ENCODE results near the gene SOCS3.

The SOCS3 gene

DNA sequence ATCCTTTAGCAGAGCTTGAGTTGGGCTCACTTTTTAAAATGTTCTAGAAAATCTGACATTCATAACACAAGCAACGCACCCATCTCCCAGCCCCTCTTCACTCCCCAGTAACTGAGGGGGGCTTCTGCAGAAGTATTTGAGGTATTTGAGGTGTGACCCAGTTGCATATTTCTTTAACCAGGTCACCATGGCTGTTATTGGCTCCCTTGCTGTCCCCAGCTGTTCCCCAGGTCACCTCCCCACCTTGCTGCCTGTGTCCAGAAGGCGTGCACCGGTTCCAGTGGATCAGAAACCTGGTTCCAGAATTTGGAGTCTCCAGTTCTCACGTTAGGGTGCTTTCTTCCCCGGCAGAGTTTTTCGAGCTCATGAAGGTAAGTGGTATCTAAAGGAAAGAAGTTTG is 32.4 kb upstream of the SOCS3 start:
- no peak for DNase-seq
- intact Hi-C loops (cut with DNase I): no loop called here

DNA sequence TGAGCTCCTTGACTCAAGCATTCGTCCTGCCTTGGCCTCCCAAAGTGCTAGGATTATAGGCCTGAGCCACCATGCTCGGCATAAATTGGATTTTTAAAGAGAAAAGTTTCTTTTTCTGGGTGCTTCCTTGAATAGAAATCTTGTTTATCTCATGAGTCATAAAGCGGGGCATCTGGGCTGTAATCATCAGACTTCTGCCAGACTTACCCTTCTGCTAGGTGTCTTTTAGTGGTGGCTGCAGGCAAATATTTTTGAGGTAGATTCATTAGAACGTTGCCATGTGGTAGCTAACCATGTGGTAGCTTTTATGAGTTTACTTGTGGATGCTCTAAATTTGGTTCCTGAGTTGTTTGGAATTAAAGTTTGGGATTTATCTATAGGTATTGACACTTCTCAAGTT is 32.0 kb upstream of the SOCS3 start:
- no peak for DNase-seq
- intact Hi-C loops (cut with DNase I): no loop called here

DNA sequence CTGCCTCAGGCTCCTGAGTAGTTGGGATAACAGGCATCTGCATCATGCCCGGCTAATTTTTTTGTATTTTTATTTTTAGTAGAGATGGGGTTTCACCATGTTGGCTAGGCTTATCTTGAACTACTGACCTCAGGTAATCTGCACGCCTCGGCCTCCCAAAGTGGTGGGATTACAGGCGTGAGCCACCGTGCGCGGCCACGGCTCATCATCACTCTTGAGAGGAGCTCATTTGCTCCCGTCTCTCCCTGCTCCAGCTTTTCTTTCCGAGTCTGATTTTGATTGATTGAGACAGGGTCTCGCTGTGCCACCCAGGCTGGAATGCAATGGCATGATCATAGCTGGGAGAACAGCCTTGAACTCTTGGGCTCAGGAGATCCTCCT is 31.2 kb upstream of the SOCS3 start:
- DNase-seq: no peak
- intact Hi-C loops (cut with DNase I): no loop called here

DNA sequence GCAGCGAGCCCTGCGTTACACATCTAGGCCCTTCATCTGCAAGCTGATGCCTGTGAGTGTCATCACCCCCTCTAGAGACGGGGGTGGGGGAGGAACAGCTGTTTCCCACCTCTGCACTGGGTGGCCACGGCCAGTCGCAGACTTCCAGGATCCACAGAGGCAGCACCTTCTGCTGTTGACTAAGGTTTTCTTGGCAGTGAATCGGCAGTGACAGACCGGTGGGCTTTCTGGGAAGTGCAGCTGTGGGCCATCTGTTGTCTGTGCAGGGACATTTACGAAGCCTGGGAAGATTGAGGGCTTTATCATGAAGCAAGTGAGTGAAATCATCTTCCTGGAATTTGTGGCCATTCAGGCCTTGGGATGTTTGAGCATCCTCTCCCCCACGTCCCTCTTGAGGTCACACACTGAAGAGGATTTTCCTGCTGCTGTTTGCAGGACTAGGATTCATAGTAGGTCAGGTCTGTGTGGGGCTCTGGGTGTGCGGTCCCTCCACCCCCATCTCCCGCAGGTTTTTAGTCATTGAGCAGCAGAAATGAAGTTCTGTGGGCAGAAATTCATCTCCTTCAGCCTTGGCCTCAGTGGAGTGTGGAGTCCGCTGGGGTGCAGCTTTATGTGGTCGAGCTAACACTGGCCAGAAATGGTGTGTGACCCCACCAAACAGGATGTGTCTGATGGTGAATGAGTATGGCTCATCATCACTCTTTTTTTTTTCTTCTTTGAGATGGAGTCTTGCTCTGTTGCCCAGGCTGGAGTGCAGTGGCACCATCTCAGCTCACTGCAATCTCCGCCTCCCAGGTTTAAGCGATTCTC is 30.6 kb upstream of the SOCS3 start:
- intact Hi-C loops (cut with DNase I): no loop called here
- DNase-seq: no peak

DNA sequence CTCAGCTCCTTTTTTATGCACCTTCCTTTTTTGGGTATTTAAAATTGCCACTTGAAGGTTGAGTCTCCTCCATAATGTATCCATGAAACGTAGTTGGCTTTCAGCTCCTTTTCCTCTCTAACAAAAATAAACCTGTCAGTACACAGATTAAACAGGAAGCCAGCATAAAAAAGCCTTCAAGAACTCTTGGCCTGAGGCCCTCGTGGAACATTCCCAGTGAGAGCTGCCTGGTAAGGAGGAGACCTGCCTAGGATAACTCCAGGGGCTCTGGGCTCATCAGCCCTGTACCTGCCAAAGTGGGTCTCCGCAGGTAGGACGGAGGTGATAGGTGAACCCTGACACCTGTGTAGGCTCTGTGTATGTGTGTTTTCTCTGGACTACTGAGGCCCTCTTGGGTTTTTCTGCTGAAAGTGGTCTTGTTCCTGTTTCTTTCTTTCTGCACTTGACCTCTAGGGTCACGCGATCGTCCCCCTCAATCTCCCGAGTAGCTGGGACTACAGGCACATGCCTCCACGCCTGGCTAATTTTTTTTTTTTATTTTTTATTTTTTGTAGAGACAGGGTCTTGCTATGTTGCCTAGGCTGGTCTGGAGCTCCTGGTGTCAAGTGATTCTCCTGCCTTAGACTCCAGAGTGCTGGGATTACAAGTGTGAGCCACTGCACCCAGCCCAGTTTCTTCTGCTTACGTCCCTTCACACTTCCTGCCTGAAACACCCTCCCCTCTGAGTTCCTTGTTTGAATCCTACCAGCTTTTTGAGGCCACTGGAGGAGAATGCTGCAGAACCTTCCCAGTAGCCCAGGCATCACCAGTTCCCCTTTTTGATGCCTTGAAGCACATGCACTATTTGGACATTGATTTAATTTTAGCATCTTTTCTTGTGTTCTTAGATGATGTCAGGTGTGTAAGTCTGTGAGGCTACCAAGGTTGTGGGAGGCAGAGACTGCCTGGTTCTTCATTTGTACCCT is 28.4 kb upstream of the SOCS3 start:
- peak in 13 of 42 donors; percentile 18 to 53 (median 28) for DNase-seq
- intact Hi-C loops (cut with DNase I): no loop called here

DNA sequence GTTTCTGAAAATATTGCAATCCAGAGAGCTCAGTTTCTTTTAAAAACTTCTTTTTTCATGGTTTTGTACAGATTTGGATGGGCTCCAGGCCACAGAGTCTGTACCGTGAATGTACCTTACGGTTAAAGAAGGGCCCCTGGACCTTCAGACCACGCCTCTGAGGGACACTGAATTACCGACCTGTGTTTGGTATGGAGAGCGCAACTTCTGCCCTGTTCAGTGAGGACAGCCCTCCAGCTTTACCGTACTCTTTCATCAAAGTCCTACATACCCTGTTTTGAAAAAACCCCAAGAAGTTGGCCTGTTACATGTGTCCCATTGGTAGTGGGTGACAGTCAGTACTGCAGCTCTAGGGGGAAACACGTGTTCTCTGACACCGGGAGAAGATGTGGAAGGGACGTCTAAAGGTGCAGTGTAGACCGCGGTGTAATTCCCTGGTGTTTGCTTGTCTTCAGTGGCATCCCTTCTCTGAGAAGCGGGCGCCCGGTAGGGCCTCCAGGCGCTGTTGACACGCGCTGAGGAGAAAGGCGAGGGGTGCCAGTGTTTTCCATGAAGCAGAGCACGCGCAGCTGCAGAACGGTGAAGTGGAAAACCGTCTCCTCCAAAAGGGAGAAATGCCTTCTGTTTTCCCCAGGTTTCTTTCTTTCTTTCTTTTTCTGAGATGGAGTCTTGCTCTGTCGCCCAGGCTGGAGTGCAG is 24.8 kb upstream of the SOCS3 start:
- no peak for DNase-seq
- intact Hi-C loops (cut with DNase I): no loop called here

DNA sequence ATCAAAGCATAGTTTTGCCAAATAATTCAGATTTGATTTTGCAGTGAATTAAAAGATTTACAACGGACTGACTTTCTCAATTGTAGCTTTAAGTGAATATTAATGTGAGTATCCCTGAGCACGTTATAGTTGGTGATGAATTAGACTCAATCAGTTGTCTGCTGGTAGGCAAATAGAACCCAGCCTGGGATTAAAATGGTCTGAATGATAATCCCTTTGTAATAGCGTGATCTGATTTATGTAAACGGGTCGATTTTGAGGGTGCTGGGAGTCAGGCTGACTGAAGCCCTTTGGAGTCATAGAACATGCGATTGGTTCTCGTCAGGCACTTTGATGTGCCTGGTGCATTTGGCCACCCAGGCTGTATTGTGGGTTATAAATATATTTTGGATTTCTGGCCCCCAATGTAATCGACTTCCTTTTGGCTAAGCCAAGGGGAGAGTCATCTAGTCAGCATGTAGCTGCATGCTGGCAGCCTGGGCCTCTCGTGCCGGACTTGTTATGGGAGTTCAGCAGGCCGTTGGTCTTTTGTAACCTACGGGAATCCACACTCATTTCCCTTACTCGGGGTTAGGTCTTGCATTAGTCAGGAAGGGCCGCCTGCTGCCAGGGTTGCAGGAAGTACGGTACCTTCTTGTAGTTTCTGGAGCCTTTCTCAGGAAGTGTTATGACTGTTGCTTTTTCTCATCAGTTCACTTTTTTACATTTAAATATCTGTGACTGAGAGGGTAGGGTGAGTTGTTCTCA is 24.0 kb upstream of the SOCS3 start:
- peak in 27 of 42 donors; percentile 17 to 84 (median 43) for DNase-seq
- intact Hi-C loops (cut with DNase I): no loop called here

DNA sequence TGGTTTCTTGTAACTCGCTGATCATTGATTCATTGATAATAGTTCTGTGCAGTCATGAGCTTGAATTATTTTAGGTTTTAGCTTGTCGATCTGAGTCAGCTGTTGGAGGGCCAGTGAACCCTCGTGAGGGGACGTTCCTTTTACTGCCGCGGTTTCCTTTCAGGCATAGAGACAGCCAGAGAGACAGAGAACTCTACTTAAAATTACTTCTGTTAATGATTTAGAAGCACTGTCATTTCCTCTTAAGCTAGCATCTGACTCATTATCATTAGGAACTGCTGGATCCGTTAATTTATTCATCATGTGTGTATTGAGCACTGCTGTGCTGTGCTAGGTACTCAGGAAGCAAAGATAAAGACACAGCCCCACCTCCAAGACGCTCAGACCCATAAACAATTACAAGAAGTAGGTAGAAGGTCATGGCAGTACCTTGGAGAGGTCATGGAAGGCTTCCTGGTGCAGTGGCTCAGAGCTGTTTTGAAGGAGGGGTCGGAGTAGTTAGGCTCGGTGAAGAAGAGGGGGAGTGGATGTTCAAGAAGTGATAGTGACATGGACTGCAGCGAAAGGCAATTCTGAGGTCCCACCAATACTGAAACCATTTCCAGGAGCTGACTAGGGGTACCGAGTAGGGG is 21.8 kb upstream of the SOCS3 start:
- intact Hi-C loops (cut with DNase I): no loop called here

DNA sequence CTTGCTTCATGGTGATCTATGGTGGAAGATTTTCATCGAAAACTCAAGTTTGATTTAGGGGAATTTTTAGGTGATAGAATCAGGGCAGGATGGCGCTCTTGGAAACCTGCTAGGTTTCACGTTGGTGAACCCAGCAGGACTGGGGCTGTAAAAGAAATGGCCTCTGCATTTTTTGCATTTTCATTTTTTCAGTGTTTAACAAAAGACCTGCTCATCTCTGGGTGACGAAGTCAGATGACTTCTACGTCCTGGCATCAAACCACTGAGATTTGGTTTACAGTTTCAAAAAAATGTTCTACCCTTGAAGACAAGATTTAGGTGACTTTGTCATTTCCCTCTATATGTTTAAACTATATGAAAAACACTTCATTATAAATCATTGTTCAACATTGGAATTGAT is 20.5 kb upstream of the SOCS3 start:
- no peak for DNase-seq
- intact Hi-C loops (cut with DNase I): no loop called here

More for the DNA sequence above, 21.8 kb upstream of the SOCS3 start:
- no peak for DNase-seq

DNA sequence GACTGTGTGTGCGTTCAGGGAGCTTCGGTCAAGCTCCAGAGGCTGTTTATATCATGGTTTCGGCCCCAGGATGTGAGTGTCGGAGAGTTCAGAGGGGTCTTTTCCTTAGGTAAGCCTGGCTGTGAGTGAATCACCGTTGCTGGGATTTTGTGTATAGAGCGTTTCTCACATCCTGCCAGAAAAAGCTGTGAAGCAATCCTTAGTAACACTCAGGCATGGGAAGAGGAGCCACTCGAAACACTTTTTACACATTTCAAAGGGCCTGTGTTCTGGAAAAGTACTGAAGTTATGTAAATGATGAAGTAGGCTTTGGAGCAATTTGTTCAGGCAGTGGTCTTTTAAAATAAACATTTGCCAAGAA is 19.2 kb upstream of the SOCS3 start:
- intact Hi-C loops (cut with DNase I): no loop called here
- no peak for DNase-seq

DNA sequence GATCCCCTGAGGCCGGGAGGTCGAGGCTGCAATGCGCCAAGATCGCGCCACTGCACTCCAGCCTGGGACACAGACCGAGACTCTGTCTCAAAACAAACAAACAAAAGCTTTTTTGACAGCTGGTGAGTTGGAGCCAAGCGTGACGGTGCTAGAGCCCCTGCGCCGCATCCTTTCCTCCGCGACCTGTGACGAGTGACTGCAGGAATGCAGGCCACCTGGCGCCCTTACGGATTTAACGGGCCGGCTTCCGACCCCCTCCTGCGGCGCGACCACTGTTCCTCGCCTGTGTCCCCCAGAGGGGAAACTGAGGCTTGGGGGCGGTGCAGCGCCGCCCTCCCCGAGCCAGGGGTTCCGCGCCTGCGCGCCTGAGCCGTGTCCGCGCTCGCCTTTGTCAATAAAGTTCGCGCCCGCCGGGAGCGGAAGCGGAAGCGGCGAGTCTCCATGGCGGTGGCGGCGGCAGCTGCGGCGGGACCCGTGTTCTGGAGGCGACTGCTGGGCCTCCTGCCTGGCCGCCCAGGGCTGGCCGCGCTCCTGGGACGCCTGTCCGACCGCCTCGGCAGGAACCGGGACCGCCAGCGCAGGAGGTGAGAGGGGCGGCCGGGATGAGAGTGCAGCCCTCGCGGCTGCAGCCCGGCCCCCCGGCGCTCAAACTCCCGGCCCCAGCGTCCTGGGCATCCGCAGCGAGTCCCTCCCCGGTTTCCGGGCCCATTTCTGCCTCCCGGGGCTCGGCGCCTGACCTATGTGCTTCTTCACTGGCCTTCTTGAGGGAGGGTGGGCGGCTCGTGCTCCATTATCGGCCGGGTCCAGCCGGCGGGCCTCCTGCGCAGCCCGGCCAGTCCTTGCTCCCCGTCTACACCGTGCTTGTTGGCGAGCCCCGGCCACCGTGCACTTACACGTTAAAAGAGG is 18.6 kb upstream of the SOCS3 start, which contains the start of gene PGS1:
Gene PGS1, plus strand, starts transcription at position 425 of the 906 bp plus-strand sequence. Its CDS starts 17 bp downstream, at position 442.
- intact Hi-C loops (cut with DNase I): no loop called here
- DNase-seq: peak; percentile 57 to 93 (median 85)

DNA sequence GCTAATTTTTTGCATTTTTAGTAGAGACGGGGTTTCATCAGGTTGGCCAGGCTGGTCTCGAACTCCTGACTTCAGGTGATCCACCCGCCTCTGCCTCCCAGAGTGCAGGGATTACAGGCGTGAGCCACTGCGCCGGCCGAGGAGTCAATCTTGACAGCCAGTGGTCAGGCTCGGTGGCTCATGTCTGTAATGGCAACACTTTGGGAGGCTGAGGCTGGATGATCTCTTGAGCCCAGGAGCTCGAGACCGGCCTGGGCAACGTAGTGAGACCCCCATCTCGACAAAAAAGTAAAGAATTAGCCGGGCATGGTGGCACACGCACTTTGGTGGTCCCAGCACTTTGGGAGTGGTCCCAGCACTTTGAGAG is 18.0 kb upstream of the SOCS3 start:
- peak in 1 of 42 donors; percentile 36 for DNase-seq
- intact Hi-C loops (cut with DNase I): no loop called here

DNA sequence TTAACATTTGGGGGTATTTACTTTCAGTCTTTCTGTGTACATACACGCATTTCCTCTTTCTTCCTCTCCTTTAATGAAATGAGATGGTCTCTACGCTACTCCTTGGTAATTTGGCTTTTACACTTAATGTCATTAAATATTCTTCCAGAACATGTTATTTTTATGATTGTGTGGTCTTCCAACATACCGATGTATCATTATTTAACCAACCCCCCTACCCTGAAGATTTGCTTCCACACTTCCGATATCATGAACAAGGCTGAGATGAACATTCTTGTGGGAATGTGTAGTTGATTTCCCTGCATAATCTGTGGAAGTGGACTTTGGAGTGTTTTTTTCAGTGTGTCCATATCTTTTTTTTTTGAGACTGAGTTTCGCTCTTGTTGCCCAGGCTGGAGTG is 16.3 kb upstream of the SOCS3 start:
- intact Hi-C loops (cut with DNase I): no loop called here
- DNase-seq: no peak

DNA sequence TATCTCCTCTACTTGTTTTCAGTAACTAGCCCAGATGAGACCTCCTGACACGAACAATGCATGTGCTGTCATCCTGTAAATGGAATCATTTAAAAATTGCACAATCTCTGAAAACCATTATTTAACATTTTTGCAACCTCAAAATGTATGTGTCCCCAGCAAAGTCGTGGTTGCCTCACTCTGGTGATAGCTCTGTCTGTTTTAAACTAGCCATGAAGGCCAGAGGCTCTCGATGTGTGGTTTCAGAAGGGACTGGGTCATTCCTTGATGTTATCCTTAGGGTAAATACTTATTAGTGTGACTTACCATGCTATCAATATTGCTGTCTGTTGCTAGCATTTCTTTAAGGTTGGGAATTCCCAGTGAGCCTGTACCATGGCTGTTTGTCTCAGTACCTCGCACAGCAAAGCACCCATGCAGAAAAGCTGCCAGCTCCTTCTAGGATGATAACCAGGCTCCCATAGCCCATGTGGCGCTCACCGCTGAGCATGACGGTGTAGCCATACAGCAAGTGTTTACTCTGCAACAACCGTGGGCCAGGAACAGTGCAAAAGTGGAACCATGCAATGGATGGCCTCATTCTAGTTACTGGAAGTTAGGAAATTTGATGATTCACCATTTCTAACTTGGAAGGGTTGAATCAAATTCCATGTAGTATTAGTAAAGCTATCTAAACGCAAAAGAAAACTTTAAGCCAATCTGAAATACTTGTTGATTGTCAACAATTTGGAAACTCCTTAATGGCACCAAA is 15.7 kb upstream of the SOCS3 start:
- DNase-seq: no peak
- intact Hi-C loops (cut with DNase I): no loop called here

DNA sequence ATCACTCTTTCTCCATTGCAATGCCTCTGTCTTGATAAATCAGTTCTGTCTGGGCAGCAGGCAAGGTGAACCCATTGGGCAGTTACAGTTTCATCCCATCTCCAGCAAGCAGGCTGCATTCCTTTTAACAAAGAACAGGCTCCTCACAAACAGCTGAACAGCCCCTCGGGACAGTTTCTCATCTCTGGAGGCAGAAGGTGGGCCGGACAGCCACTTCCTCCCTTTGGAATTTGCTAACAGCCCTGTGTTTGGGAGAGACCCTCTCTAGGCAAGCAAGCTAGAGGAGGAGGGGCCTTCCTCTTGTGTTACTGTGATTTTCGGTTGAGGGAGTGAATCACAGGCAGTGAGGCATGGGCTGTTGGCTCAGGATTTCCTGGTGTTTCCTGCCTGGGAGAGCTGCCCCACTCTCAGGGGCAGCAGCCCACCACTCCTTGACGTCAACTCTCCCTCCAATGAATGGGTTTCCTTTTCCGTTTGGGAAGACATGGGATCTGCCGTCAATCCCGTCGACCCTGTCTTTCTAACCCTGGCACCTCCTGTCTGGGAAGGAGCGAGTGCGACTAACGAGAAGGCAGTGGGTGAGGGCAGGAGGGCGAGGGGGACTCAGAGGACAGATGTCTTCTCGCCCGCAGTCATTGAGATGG is 14.9 kb upstream of the SOCS3 start:
- no peak for DNase-seq
- intact Hi-C loops (cut with DNase I): no loop called here

DNA sequence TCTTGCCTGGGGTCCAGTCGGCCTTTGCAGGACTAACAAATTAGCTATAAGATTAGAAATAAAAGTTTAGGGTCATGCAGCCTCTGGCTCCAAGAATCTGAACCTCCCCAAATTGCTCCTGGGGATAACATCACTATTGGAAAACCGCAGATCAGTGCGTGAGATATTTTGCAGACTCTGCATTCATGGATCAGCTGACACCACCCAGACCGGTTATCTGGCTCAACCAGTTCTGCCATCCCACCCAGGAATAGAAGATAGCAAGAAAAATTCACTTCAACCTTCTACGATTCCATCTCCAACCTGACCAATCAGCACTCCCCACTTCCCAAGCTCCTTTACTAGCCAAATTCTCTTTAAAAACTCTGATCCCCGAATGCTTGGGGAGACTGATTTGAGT is 14.3 kb upstream of the SOCS3 start:
- intact Hi-C loops (cut with DNase I): no loop called here
- DNase-seq: no peak
